H4 (cell line): Measurements from ENCODE around the gene GPER1. TPM values are rescaled to one million over a fixed set of nuclear protein-coding genes. Genes with fewer than 3 reads are reported as not detected.
"Not testable (repeated sequence)": the region's sequence is repeated elsewhere in the genome, so short reads cannot be mapped to it uniquely, and the experiment has no call there.

Experiments used
- DNase-seq: peaks from one replicate; pipeline ENCODE4 v3.0.0-alpha.2; 2015; ENCODE audit warnings: low spot score
- total RNA-seq: library from RNA; depleted of rRNA; stranded (reverse); fragments of >200 nt; shearing (Covaris generic); gene quantifications from 2 replicates; pipeline ENCODE4 v1.2.3, GENCODE V29; 2014; rRNA removed

Gene GPER1
- 0.97 and 1.5 TPM in 2 replicates for total RNA-seq

- peak; percentile 81 for DNase-seq
Observed at GRCh38 chr7:1087952-1088920, at the start of gene GPER1. Gene GPER1 (plus strand): TSS chr7:1088113. CDS start chr7:1091729, 3,616 bp downstream.

DNA sequence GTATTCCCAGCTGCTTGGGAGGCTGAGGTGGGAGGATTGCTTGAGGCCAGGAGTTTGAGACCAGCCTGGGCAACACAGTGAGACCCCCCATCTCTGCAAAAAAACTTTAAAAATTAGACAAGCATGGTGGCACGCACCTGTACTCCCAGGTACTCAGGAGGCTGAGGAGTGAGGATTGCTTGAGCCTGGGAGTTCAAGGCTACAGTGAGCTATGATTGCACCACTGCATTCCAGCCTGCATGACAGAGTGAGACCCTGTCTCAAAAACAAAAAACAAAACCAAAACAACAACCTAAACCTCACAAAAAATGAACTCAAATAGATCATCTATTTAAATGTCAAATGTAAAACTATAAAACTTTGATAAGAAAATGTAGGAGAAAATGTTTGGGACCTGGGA lies 47.7 kb upstream of the GPER1 start:
- not testable (repeated sequence) for DNase-seq

- peak; percentile 78 for DNase-seq
Observed at GRCh38 chr7:1040790-1041189, 47.1 kb upstream of the GPER1 start.

- peak; percentile 57 for DNase-seq
Observed at GRCh38 chr7:1041551-1042491, 46.1 kb upstream of the GPER1 start.

- DNase-seq, result peak; percentile 72
Observed at GRCh38 chr7:1042492-1042833, 45.5 kb upstream of the GPER1 start.

DNA sequence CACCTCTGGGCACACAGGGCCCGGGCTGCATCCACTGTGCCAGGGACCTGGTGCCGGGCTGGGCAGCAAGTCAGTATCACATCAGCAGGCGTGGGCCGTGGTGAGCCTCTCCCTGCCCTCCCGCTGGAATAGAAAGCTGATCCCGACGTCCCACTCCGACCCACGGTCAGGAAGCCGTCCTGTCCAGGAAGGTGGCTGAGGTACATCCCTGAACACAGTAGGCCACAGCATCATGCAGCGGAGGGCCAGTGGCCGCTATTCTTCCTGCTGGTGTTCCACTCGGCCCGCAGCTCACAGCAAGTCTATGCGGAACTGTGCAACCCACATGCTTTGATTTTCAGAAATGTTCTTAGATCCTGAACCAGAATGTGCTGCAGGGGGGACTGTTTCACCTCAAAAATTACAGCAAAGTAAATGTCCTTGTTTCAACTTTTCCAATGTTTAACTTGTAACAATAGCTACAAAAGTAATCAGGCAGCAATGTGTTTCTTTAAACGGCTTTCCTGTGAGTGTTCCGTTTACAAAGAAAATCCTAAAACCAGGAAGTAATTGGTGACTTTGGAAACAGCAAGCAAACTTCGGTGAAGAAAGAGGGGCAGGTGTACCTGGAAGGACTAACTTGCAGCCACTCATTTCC lies 44.2 kb upstream of the GPER1 start:
- no peak for DNase-seq

- DNase-seq, result peak; percentile 100
Observed at GRCh38 chr7:1044189-1045068, 43.5 kb upstream of the GPER1 start, which contains the start of gene GPR146. Gene GPR146 (plus strand): TSS chr7:1044546. CDS start chr7:1057516, 12,970 bp downstream.

GRCh38 chr7:1045069-1046063 lies 42.5 kb upstream of the GPER1 start:
- DNase-seq, result no peak

DNA sequence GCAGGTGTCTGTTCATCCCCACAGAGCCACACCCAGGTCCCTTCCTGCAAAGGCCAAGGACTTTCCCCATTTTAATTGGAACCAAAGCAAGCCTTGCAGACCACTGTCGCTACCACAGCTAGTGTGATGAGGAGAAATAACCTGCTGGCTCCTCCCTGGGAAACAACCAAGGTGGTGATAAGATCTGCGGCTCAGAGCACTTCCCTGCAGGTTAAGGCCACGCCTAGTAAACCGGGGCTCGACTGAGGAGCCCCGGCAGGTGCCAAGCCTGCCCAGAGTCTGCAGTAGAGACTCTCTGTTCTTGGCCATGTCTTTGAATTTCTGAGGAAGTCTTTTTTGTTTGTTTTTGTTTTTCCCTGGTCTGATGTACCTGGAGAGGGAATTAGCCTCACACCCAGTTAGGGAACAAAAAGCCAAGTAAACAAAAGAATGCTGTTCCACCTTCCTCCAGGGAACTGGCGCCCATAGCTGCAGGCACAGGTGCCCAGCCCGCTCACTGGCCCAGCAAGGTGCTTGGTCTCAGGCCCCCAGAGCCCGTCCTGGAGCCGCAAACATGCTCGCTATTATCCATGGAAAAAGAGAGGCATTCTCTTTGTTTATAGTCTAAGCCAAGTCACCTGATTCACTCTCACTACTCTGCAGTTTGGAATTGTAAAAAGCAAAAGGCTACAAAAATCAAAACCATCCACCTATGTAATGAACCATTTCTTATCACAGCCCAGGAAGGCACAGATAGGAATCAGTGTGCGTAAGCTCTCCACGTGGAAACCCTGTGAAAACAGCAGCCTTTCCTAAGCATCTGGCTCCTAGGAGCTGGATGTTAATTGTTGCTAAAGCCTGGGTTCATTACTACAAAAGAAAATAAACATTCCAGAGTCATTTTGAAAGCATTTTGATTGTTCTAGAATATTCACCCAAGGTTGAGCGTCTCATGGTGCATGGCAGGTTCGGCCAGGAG lies 40.9 kb upstream of the GPER1 start:
- DNase-seq, result no peak

DNA sequence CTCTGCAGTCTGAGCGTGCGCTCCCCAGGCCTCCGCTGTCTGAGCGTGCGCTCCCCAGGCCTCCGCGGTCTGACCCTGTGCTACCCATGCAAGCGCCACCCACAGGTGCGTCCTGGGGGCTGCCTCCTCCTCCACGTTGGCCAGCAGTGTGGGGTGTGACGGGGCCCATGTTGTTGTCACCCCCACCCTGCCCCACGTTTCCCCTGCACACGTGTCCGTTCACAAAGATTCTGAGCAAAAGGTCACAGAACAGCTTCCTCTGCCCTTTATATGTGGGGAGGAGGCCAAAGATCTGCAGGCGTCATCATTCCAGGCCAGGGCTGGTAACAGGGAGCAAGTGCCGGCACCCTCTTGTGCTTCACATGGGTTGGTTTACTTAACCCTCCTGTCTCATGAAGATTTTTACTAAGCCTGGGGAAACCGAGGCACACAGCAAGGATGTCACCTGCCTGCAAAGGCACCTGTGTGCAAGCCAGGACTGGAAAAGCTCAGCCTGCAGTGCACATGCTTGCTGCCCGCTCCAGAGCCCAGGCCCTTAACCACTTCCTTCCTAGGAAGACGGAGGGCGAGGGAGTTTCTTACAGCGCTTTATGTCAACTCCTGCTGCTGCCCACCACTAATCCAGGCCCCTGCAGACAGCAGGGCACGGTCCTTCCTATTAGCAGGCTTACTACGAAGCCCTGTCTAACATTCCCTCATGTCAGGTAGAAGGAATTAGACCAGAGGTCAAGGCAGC lies 38.7 kb upstream of the GPER1 start:
- no peak for DNase-seq

DNA sequence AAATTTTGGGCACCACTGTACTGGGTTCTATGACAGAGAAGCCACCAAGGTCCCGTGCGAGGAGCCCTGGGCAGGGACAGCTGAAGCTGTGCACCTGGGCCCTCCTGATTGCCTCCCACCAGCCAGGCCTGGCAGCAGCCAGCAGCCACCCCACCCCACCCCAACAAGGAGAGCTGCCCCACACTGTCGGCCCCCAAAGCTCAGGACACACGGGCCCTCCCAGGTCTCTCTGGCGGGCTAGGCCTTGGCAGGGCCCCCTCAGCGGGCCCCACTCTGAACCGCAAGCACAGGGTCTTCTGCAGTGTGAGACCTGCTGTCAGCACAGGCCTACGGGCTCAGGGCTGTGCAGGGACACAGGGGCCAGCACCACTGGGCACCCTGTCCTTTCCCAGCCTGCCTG lies 38.1 kb upstream of the GPER1 start:
- DNase-seq, result no peak

DNA sequence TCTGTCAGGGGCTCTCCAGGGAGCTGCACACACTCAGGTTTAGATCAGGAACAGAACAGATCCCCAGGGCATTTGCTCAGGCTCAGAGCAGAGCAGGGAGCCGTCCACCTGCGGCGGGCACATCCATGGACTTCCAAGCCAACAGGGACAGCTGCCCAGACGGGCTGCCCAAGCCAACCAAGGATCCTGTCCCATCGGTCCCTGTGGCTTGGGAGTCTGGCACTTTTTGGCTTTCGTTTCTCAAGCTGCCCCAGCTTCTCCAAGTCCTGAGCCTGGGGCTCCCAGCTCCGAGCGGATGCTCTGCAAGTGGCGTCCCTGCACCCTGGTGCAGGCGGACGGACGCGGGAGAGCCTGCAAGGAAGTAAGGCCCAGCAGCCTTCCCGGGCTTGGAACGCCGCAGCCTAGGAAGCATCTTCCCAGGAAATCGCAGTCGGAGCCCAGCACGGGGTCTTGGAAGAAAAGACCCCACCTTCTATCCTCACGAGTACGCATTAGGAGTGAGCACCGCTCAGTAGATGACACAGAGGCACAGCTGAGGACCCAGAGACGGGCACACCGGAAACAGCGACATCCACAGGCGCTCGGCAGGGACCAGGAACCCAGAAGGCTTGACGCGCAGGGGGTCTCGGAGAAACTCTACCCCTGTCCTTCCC lies 37.5 kb upstream of the GPER1 start:
- DNase-seq, result no peak

DNA sequence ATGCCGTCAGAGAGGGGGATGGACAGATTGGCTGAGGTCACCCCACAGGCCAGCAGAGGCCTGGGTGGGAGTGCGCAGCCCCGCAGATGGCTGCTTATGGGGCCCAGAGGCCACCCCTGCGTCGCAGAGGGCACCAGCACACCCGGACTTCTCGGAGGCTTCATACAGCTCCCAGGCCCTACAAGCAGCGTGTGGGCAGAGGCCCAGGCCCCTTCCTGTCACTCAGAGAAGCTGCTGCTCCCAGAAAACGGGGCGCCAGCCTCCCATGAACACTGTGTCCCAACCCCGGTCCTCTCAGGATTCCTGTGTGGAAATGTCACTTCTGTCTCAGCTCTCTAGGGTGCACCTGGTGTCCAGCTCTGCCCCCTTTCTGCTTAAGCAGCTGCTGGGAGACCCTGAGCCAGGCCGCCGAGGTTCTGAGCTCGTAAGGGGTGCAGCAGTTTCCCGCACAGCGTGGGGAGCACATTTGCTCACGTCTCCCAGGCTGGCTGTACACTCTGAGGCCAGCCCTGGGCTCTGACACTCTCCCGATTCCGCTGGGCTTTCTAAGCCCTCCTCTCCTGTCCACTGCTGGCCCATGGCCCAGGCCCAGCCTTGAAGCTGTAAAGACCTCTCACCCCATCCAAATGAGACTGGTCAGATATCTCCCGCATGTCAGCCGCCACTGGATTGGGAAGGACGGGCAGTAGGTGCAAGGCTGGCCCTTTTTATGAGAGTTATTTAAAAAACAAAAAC lies 36.8 kb upstream of the GPER1 start:
- DNase-seq, result no peak

- DNase-seq, result no peak
Observed at GRCh38 chr7:1052031-1052818, 35.7 kb upstream of the GPER1 start.

GRCh38 chr7:1053002-1053411 lies 34.9 kb upstream of the GPER1 start:
- DNase-seq, result no peak
